ENCODE measurements around the gene BLCAP.

DNA sequence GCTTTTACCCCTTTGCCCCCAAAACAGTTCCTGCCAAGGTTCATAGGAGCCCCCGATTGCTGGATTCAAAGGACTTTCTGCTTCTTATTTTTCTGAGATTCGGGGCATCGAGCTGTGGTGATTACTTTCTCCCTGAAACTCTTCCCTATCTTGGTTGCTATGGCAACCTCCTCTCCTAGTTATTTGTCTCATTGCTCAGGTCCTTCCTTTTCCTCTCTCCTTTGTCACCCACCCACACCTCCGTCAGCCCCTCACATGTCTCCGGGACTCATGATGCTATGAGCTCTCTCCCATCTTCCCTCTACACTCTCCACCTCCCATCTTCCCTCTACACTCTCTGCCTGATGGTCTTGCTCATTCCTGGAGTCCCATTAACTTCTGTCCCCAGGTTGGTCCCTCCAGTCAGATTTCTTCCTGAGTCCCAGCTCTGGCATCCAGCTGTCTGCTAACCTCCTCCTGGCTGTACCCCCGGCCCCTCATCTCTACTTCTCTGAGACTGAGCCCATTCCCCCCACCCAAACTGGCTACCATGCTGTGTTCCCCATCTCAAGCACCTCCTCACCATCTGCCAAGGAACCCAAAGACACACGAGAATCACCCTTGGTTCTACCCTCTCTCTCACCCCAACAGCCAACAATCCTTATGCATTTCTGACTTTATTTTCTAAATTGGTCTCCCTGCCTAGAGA, 36.9 kb downstream of the BLCAP start:
- TF ChIP-seq, protein P1, sequence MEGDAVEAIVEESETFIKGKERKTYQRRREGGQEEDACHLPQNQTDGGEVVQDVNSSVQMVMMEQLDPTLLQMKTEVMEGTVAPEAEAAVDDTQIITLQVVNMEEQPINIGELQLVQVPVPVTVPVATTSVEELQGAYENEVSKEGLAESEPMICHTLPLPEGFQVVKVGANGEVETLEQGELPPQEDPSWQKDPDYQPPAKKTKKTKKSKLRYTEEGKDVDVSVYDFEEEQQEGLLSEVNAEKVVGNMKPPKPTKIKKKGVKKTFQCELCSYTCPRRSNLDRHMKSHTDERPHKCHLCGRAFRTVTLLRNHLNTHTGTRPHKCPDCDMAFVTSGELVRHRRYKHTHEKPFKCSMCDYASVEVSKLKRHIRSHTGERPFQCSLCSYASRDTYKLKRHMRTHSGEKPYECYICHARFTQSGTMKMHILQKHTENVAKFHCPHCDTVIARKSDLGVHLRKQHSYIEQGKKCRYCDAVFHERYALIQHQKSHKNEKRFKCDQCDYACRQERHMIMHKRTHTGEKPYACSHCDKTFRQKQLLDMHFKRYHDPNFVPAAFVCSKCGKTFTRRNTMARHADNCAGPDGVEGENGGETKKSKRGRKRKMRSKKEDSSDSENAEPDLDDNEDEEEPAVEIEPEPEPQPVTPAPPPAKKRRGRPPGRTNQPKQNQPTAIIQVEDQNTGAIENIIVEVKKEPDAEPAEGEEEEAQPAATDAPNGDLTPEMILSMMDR (IDR thresholded peaks at IDR 0.05), result no peak
- TF ChIP-seq POLR2A (IDR thresholded peaks at IDR 0.05) (no peak), POLR2AphosphoS5 (IDR thresholded peaks at IDR 0.05) (no peak)

Data from breast epithelium (tissue), 3 donors.